Calu3 (cell line): Measurements from ENCODE around the gene ZNF431. TPM values are rescaled to one million over a fixed set of nuclear protein-coding genes. Genes with fewer than 3 reads are reported as not detected.

Experiments used
- BruUV-seq: library from RNA; stranded (reverse); fragments of 400-500 nt; replicated peaks from 2 replicates; lab custom pipeline; 2021; lab: Mats Ljungman, UMichigan
- CTCF ChIA-PET: fragments of 300-600 bp; sonication (Branson Sonifier 250); formaldehyde crosslinking; loops from one replicate; lab custom pipeline; 2022; ENCODE audit warnings: antibody characterized with exemption; lab: Charles Lee
- DNase-seq: peaks from one replicate; pipeline ENCODE4 v3.0.0; 2022
- H3K27ac Mint-ChIP-seq: one replicate; pipeline ENCODE4 v1.8.0; 2022; ENCODE audit warnings: mixed read lengths; ENCODE audit not compliant: unreplicated experiment
- H3K27me3 Mint-ChIP-seq: one replicate; pipeline ENCODE4 v1.8.0; 2022; ENCODE audit warnings: mixed read lengths; ENCODE audit not compliant: unreplicated experiment
- H3K36me3 Mint-ChIP-seq: one replicate; pipeline ENCODE4 v1.8.0; 2022; ENCODE audit warnings: mild to moderate bottlenecking, moderate library complexity, mixed read lengths; ENCODE audit not compliant: insufficient read depth, unreplicated experiment
- H3K4me1 Mint-ChIP-seq: one replicate; pipeline ENCODE4 v1.8.0; 2022; ENCODE audit warnings: mild to moderate bottlenecking, low read depth, mixed read lengths; ENCODE audit not compliant: unreplicated experiment
- H3K4me3 Mint-ChIP-seq: one replicate; pipeline ENCODE4 v1.8.0; 2022; ENCODE audit warnings: mild to moderate bottlenecking, low read depth, moderate library complexity, mixed read lengths; ENCODE audit not compliant: unreplicated experiment
- H3K9me3 Mint-ChIP-seq: one replicate; pipeline ENCODE4 v1.8.0; 2022; ENCODE audit warnings: low read depth, mixed read lengths; ENCODE audit not compliant: unreplicated experiment
- intact Hi-C: fragments of 100-400 bp; cut with micrococcal nuclease; formaldehyde crosslinking; loops from one replicate; pipeline ENCODE4 v1.10.0; 2022; ENCODE audit not compliant: unreplicated experiment
- total RNA-seq: library from RNA; stranded (reverse); gene quantifications from 2 replicates; pipeline ENCODE4 v1.2.3, GENCODE V29; 2022
- TF ChIP-seq, protein P1 (sequence below): fragments of 200-600 bp; IDR thresholded peaks from one replicate; pipeline ENCODE4 v1.8.0; 2022; ENCODE audit warnings: antibody characterized with exemption; ENCODE audit not compliant: unreplicated experiment

The ZNF431 gene
- total RNA-seq, 1 experiment from 2014 or later, result 6.6 TPM

DNA sequence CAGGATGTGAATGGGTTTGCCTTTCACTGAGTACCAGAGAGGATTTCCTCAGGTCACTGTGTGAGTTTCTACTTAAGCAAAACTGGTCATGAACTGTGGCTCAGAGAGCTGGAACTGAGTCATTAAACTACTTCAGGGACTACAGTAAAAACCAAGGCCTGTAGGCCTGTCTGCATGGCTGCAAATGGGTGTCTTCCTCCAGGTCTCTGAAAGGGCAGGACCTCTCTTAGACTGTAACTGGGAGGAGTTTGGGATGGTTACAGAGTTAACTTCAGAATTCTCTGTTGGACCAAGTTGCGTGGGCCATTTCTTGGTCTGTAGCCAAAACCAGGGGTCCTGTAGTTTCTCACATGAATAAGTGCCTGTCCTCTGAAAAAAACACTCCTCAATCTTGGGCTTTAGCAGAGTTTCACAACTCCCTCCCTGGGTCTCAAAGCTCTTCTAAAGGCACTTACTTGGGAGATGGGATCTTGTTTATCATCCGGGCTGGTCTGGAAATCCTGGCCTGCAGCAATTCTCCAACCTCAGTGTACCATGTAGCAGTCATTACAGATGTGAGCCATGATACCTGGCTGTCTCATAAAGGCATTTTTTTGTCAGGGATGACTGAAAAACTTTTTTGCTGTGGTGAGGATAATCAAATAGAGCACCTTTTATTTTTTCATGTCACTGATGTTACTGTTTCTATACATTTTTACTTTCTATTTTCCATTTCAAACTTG is 40.2 kb upstream of the ZNF431 start:
- Mint-ChIP-seq H3K27me3 (no peaks in the 10 kb centered on the region), H3K4me1 (no peaks in the 10 kb centered on the region), H3K27ac (no peak overlapping the region), H3K4me3 (no peak overlapping the region), H3K36me3 (no peaks in the 10 kb centered on the region), H3K9me3 (no peaks in the 10 kb centered on the region)
- CTCF ChIA-PET, result no interaction called here
- intact Hi-C loops, result no loop called here
- TF ChIP-seq, protein P1, sequence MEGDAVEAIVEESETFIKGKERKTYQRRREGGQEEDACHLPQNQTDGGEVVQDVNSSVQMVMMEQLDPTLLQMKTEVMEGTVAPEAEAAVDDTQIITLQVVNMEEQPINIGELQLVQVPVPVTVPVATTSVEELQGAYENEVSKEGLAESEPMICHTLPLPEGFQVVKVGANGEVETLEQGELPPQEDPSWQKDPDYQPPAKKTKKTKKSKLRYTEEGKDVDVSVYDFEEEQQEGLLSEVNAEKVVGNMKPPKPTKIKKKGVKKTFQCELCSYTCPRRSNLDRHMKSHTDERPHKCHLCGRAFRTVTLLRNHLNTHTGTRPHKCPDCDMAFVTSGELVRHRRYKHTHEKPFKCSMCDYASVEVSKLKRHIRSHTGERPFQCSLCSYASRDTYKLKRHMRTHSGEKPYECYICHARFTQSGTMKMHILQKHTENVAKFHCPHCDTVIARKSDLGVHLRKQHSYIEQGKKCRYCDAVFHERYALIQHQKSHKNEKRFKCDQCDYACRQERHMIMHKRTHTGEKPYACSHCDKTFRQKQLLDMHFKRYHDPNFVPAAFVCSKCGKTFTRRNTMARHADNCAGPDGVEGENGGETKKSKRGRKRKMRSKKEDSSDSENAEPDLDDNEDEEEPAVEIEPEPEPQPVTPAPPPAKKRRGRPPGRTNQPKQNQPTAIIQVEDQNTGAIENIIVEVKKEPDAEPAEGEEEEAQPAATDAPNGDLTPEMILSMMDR, result no peak
- no TSS peak for BruUV-seq
- no peak for DNase-seq

DNA sequence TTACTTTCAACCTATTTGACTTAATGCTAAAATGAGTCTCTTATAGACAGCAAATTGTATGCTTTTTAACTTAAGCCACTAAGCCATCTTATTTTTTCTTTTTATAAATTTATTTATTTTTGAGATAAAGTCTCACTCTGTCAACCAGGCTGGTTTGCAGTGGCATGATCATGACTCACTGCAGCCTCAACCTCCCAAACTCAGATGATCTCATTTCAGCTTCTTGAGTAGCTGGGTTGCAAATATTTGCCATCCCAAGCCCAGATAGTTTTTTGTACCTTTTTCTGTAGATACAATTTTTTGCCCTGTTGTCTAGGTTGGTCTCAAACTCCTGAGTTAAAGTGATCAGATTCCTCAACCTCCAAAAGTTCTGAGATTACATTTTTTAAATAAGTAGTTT is 32.7 kb upstream of the ZNF431 start:
- H3K27ac Mint-ChIP-seq, result no peak overlapping the region
- H3K27me3 Mint-ChIP-seq, result no peaks in the 10 kb centered on the region
- TF ChIP-seq, protein P1, result no peak
- H3K9me3 Mint-ChIP-seq, result peaks cover 12% of the 10 kb centered on the region
- H3K4me1 Mint-ChIP-seq, result no peaks in the 10 kb centered on the region
- CTCF ChIA-PET, result no interaction called here
- intact Hi-C loops, result no loop called here
- DNase-seq, result no peak
- H3K36me3 Mint-ChIP-seq, result no peaks in the 10 kb centered on the region
- no TSS peak for BruUV-seq
- H3K4me3 Mint-ChIP-seq, result no peak overlapping the region

DNA sequence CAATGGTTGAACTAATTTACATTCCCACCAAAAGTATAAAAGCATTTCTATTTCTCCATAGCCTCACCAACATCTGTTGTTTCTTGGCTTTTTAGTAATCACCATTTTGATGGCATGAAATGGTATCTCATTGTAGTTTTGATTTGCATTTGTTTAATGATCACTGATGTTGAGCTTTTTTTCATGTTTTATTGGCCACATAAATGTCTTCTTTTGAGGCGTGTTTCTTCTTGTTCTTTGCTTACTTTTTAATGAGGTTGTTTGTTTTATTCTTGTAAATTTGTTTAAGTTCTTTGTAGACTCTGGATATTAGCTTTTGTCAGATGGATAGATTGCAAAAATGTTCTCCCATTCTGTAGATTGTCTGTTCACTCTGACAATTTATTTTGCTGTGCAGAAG is 31.7 kb upstream of the ZNF431 start:
- BruUV-seq, result no TSS peak
- Mint-ChIP-seq H3K27me3 (no peaks in the 10 kb centered on the region), H3K27ac (no peak overlapping the region), H3K9me3 (peaks cover 15% of the 10 kb centered on the region), H3K4me3 (no peak overlapping the region), H3K4me1 (no peaks in the 10 kb centered on the region), H3K36me3 (no peaks in the 10 kb centered on the region)
- TF ChIP-seq, protein P1, result no peak
- intact Hi-C loops, result no loop called here
- CTCF ChIA-PET, result no interaction called here
- no peak for DNase-seq

DNA sequence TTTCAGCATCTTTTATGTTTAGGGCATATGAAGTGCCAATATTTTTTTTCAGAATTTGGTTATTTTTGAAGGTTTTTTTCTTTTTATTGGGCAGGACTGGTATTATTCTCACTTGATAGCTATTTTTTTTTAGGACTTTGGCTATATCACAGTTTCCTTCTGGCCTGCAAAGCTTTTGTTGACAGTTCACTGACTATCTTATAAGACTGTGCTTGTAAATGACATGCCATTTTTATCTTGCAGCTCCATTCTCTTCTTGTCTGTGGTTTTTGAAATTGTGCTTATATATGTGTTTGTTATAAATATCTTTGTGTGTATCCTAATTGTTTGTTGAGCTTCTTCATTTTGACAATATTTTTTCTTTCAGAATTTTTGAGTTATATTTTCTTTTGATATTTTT is 26.4 kb upstream of the ZNF431 start:
- intact Hi-C loops, result no loop called here
- DNase-seq, result no peak
- Mint-ChIP-seq H3K9me3 (peaks cover 9% of the 10 kb centered on the region), H3K4me1 (no peaks in the 10 kb centered on the region), H3K4me3 (no peak overlapping the region), H3K27ac (no peak overlapping the region), H3K27me3 (no peaks in the 10 kb centered on the region), H3K36me3 (no peaks in the 10 kb centered on the region)
- TF ChIP-seq, protein P1, result no peak
- no TSS peak for BruUV-seq
- CTCF ChIA-PET, result no interaction called here
